Stimulated activated naive CD4-positive, alpha-beta T cell (primary cell): Measurements from ENCODE around the gene PITX2.
"Not testable (repeated sequence)": the region's sequence is repeated elsewhere in the genome, so short reads cannot be mapped to it uniquely, and the experiment has no call there.

Source experiments
- DNase-seq, 6 experiments: peaks; one replicate each; lab custom pipeline; 2025; lab: John Stamatoyannopoulos, UW

Gene PITX2

DNA sequence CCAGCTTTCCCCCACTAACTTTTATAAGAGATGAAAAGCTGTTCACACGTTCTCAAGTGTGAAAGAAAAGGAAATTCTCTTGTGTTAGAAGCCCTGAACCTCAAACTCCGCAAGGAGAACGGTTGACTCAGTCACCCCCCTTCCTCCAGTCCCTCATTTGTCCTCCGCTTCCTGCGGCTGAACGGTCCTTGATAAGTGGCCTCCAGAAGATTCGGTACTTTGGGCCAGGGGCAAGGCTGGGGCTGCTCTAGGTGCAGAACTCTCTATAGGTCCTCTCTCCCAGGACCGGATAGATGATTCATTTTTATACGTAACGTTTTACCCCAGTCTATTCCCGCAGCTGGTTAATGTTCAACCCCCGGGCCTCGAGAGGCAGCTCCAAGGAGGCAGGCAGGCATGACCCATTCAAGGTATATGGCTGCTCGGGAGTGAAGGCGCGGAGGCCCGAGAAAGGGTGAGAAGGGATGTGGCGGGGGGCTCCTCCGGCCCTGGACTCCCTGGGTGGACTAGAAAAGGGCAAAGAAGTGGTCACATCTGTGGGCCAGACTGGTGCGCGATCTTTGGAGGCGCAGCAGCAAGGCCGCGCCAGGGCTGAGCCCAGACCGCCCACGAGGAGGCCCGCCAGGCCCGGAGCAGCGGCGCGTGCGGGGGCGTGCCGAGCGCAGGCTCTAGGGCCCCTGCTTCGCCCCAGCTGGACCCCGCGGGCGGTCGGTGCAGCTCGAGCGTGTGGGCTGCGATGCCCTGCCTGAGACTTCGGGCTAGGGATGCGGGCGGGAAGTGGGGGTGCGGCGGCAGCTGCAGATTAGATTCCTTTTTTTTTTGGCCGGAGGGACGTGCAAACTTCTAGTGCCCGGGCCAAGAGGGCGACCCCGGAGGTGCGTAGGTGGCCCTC, 11.7 kb downstream of the PITX2 start:
- no peak for DNase-seq

DNA sequence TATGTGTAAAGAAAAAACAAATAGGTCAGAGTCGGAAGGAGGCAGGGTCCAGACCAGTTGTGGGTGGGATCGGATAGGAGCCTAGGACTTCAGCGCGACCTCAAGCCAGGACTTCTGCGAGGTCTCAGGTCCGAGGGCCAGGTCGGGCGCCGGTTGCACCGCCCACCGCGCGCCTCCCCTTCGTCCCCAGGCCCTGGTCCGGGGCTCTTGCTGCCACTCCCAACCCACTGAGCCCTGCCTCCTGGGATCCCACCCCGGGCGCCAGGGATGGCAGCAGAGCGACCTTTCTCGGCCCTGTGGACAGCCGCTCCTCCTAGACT, 12.3 kb downstream of the PITX2 start:
- DNase-seq: no peak

DNA sequence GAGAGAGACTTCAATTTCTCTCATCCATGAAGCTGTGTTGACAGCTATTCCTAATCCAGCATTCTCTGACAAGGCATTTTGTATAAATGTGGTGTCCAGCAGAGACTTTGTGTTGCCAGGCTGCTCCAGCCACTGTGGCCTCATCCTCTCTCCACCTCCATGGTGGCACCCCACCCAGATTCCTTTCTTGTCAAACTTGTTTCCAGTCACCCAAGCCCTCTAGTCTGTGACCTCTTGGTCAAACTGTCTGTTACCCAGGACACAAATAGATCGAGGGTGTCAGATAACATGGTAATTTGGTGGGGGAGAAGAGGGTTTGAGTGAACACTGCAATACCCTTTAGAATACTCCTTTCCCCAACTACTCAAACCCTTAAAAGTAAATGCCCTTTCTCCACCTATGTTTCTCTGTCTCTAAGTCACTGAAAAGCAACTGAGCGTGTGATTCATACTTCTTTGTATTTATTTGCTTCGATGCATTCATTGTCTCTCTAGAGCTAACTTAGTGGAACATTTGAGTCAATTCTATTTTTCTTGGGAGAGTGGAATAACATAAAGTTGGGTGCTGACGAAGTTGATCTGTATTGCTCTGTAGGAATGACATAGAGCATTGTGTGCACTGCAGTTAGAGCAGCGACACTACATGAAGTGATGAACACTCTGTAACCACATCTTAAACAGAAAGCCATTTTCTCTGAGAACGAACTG, 13.7 kb downstream of the PITX2 start:
- DNase-seq: no peak

DNA sequence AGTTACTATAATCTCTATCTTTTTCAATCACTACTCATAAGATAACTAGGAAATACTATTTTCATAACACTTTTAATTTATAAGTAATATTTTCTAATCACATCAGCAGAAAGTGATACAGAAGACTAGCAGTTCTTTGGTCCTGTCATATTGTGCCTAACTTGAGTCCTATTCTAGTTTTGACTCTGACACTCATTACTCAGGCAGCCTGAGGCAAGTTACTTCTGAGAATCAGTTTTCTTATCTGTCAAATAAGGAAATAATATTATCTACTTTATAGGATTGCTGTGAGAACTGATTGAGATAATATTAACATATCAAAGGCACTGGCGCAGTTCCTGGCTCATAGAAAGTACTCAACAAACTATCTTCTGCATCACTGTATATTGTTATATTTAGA, 17.8 kb downstream of the PITX2 start:
- DNase-seq: no peak

DNA sequence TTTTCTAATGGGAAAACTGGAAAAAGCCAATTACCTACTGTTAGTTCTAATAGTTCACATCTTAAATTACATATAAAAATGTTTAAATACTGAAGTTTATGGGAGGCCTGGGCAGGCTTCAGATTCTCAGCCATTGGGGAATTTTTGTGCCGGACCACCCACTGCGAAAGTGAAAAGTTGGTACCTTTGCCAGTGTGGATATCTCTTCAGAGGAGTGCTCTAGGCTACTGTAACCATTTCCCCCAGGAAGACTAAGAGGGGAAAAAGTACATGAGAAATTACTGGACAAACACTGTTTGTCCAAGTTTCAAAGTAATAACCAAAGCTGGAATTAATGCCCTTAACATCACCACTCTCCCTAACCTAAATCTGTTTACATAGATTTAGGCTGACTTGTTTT, 20.8 kb downstream of the PITX2 start:
- DNase-seq: no peak

DNA sequence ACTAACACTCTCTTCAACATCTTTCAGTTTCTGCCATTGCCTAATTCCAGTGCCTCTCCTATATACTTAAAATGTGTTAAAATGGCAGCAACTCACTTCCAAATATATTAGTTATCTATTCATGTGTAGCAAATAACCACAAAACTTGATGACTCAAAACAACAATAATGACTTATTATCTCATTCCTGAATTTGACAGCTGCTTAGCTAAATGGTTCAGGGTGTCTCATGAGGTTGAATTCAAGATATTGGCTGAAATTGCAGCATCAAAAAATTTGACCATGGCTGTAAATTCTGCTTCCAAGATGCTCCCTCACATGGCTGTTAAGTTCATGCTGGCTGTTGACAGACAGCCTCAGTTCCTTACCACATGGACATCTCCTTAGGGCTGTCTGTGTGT, 25.3 kb downstream of the PITX2 start:
- no peak for DNase-seq

DNA sequence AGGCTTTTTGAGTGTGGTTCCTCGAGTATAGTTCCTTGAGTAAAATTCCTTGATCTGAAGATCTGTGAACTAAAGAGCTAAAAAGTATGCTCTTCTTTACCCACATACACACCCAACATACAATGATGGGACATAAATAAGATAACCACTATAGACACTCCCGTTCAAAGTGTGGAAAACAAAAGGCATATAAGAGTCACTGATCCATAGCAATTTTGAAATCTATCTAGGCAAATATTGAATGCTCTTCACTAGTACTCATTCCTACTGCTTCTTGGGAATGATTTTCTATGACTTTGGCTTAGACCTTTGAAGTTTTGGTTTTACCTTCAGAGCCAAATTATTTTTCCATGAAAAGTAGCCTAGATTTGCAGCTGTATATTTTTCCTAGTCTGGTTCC, 26.4 kb downstream of the PITX2 start:
- DNase-seq: no peak

DNA sequence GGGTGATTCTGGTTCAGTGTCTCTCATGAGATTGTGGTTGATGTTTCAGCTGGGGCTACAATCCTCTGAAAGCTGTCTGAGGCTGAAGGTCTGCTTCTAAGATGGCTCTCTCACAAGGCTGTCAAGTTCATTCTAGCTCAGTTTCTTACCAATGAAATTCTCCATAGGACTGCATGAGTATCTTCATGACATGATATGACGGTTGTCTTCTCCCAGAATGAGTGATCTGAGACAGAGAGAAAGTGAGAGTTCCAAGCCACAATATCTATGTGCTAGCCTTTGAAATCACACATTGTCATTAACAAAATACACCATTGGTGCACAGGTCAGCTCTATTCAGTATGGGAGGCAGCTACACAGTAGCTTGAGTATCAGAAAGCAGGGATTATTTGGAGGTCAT, 27.3 kb downstream of the PITX2 start:
- no peak for DNase-seq

DNA sequence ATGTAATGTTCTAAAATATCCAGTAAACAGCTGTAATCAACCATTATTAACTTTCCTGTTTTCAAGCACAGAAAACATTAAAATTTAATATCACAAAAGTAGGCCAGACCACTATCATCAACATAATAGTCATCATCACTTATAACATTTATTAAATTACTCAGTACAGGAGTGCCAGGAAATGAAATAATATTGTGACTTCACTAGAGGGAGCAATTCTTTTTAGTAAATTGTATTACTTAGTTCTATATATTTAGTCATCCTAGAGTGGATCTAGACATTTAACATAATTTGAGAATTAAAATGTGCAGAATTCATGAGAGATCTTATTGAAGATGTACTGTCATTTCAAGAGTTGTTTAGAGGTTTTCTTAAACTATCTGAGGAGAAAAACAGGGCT, 33.6 kb downstream of the PITX2 start:
- DNase-seq: no peak

DNA sequence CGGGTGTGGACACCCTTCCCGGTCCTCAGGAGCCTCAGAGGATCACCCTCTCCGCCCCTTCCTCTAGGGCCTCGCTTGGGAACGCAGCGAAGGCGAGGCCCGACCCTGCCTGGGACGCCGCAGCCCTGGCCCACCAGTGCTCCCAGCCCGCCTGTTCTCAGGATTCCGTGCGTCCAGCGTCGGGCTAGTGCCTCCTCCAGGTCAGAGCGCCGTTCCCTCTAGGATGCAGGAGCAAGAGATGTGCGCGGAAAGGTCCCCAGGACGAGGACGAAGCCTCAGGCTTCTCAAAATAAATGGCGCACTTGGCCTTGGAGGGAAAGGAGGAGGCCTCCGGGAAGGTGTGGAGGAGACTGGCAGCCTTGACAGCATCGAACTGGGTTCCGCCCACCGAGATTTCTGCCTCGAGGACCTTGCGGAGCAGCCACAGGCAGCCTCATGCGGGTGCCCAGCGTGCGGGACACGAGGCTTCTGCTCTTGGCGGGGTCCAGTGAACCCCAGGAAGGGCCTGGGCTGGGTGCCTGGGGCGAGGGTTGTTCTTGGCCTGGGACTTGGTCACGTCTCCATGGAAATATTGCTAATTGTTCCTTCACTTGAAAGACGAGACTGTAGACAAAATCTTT, 35.1 kb downstream of the PITX2 start:
- no peak for DNase-seq

DNA sequence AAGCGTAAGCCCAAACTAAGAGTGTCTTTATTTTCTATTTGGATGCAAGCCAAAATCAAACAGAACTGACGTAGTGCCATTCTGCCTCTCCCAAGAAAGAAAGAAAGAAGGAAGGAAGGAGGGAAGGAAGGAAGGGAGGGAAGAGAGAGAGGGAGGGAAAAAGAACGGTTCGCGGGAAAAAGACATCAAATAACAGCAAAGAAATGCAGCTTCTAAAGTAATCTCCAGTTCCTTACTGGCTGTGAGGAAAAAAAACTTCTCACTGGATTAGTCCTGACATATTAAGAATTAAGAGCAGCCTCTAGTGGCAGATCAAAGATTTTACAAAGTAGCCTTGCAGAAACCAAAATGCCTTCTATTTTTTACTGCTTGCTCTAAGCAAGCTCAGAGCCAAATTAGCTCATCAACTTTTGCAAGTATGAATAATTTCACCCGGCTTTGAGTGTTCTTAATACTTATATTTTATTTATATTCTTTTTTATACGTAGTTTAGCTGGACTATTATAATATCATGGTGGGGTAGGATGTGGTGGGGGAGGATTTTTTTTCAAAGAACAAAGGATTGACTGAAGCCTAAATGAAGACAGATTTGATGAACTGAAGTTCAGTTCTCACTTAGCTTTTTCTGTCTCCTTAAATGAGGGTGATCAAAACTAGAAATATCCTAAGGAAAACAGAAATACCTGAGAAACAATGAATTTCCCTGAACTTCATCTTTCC, 36.6 kb downstream of the PITX2 start:
- no peak for DNase-seq

DNA sequence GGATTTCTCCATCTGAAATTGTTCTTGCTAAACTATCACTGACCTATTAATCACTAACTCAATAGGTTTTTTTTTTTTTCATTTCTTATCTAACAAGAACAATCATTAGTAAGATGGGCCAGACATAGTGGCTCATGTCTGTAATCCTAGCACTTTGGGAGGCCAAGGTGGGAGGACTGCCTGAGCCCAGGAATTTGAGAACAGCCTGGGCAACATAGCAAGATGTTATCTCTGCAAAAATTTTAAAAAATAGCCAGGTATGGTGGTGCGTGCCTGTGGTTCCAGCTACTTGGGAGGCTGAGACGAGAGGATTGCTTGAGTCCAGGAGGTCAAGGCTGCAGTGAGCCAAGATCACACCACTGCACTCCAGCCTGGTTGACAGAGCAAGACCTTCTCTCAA, 46.2 kb downstream of the PITX2 start:
- not testable (repeated sequence) for DNase-seq
